Activated naive CD8-positive, alpha-beta T cell treated with anti-CD3 and anti-CD28 coated beads, Interleukin-2, amount 50 U/mL, for 24 hours (primary cell): Measurements from ENCODE around the gene HUWE1.

Experiments
- ATAC-seq: fragments of 150-1000 bp; cut with Tn5 transposase; one replicate; pipeline ENCODE4 v1.10.0; 2021
- DNase-seq: peaks from one replicate; pipeline ENCODE4 v3.0.0; 2021
- H3K27ac Mint-ChIP-seq: one replicate; pipeline ENCODE4 v1.8.0; 2021; ENCODE audit warnings: mild to moderate bottlenecking, mixed read lengths
- H3K27me3 Mint-ChIP-seq: one replicate; pipeline ENCODE4 v1.8.0; 2021; ENCODE audit warnings: mixed read lengths
- H3K36me3 Mint-ChIP-seq: one replicate; pipeline ENCODE4 v1.8.0; 2021; ENCODE audit warnings: low read depth, mixed read lengths
- H3K4me1 Mint-ChIP-seq: one replicate; pipeline ENCODE4 v1.8.0; 2021; ENCODE audit warnings: mixed read lengths
- H3K4me3 Mint-ChIP-seq: one replicate; pipeline ENCODE4 v1.8.0; 2021; ENCODE audit warnings: mild to moderate bottlenecking, moderate library complexity, mixed read lengths
- H3K9me3 Mint-ChIP-seq: one replicate; pipeline ENCODE4 v1.8.0; 2021; ENCODE audit warnings: mixed read lengths

The HUWE1 gene

DNA sequence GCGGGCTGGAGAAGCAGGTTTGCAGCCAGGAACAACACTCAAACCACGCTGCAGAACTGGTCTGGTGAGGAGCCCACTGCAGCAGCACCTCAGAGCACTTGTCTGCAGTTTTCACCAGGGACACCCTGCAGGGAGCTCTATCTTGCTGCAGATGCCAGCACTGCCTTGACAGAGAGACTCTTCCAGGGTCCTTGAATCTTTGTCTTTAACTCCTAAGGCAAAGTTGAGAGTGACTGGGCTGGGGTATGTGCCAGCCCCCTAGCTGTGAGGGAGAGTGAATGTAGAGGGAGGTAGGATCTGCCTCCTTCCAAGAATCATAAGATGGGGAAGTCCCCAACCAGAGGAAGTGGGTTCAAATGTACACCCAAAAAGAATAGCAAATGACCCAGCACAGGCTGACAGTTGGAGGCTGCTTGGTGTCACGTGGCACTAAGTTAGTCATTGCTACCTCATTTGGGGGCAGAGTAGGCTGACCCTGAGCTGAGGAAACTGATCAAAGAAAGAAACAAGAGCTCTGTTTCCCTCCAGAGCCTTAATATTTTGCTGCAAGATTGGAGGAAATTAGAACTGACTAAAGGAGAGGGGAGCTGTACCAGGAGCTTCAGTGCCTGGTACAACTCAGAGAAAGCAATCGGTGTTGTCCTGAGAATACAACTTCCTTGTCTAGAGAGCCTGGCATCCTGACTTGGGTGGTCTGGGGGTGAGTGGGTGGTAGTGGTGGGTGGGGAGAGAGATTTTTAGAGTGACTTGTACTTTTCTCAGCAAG is 28.2 kb upstream of the HUWE1 start:
- Mint-ChIP-seq H3K27ac (peak overlapping the region; percentile 99), H3K4me3 (peak overlapping the region; percentile 85)
- peak; percentile 52 for DNase-seq

DNA sequence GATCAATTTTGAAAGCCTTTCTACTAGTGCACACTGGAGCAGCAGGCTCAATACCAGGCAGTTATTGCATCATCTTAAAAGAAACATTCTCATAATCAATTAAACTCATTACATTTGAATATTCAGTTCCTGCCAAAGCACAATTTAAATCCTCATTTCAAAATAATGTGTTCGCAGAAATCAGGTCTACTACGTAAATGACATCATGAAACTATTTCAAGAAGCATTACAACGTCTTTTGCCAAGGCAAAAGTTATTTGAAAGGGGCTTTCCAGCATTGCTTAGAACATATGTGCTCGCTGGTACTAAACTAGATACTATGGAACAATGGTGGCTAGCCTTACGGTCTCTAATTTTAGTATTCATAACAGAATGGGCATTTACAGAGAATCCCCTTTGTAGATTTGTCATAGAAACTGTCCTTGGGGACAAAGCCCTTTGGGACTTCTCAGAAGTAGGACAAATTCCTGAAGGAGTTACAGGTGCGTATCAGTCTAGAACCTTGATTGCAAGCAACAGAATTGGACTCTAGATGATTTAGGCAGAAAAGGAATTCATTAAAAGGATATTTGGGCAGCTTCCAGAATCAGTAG is 27.6 kb upstream of the HUWE1 start:
- Mint-ChIP-seq H3K36me3 (peaks cover 11% of the 10 kb centered on the region), H3K27me3 (no peaks in the 10 kb centered on the region), H3K27ac (peak overlapping the region; percentile 99), H3K4me1 (peaks cover 60% of the 10 kb centered on the region), H3K9me3 (no peaks in the 10 kb centered on the region), H3K4me3 (peak overlapping the region; percentile 85)
- peak; percentile 11 for ATAC-seq
- no peak for DNase-seq

More for the DNA sequence above, 28.2 kb upstream of the HUWE1 start:
- Mint-ChIP-seq H3K36me3 (peaks cover 11% of the 10 kb centered on the region), H3K4me1 (peaks cover 65% of the 10 kb centered on the region), H3K9me3 (no peaks in the 10 kb centered on the region), H3K27me3 (no peaks in the 10 kb centered on the region)
- ATAC-seq = peak; percentile 82

DNA sequence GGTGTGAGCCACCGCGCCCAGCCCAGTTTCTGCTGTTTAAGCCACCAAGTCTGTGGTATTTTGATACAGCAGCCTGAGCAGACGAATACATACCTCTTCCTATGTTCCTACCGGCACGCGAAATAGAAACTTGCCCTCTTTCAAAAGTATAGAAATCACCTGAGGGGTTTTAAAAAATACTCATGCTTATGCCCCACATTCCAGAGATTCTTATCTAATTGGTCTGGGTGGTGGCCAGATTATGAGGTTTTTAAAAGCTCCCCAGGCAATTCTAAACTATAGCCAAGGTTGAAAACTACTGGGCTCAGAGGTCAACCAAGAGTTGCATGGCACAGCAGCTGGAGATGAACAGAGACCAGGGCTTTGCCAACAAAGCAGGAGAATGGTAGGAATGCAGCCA is 24.9 kb upstream of the HUWE1 start:
- Mint-ChIP-seq H3K9me3 (no peaks in the 10 kb centered on the region), H3K4me1 (peaks cover 37% of the 10 kb centered on the region), H3K36me3 (peaks cover 15% of the 10 kb centered on the region), H3K27me3 (no peaks in the 10 kb centered on the region), H3K27ac (no peak overlapping the region), H3K4me3 (no peak overlapping the region)
- no peak for ATAC-seq
- DNase-seq = no peak

DNA sequence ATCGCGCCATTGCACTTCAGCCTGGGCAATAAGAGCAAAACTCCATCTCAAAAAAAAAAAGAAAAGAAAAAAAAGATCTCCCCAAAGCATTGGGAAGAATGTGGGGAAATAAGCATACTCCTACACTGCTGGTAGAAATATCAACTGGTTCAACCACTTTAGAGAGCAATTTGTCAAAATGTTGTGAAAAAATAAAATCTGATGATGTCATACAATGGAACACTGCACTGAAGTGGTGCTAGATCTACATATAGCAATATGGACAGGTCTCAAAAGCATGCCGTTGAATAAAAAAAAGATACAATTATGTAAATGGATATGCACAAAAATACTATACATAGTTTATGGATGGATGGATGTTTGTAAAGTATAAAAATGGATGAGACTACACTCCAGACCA is 18.3 kb upstream of the HUWE1 start:
- Mint-ChIP-seq H3K4me3 (no peak overlapping the region), H3K4me1 (no peaks in the 10 kb centered on the region), H3K27ac (no peak overlapping the region), H3K27me3 (no peaks in the 10 kb centered on the region), H3K36me3 (peaks cover 9% of the 10 kb centered on the region), H3K9me3 (no peaks in the 10 kb centered on the region)
- ATAC-seq = no peak
- DNase-seq = no peak

DNA sequence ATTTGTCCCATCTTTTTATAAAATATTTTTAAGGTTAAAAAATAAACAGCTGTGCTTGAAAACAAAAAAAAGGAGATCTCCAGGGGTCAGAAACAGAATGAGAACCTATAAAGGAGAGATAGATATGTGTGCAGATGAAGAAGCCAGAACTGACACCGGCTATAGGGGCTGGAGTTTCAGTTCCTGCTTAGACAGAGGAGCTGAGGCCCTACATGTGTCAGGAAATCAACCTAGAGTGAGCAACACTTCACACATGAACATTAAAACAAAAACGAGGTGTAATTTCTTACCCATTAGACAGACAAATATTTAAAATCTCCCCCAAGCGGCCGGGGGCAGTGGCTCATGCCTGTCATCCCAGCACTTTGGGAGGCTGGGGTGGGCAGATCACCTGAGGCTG is 17.8 kb upstream of the HUWE1 start:
- no peak overlapping the region for H3K27ac Mint-ChIP-seq

DNA sequence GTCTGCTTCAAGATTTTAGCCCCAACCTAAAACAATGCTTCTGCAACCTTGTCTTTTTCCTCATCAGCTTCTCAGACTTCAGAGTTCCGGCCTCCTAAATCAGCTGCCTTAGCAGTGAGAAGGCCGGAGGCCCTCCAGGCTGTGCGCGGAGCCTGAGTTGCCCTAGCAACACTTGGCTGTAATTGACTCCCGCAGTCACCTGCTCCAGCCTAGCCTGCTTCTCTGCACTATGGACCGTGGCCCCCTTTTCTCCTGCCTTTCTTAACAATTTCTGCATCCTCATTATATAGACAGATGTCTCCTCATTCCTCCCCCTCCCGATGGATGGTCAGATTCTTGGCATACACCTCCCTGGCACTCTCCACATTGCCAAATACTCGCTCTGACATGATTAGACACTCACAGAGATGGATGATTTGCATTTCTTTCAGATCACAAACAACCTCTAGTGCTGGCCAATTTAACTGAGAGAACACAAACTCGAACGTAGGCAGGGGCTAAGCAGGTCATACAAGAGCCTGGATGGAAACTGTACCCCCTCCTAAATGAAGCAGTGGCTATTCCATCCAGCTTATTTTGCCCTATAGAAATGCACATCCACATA is 9.5 kb upstream of the HUWE1 start:
- Mint-ChIP-seq H3K9me3 (no peaks in the 10 kb centered on the region), H3K36me3 (no peaks in the 10 kb centered on the region), H3K4me3 (no peak overlapping the region), H3K27ac (no peak overlapping the region), H3K4me1 (peaks cover 14% of the 10 kb centered on the region), H3K27me3 (no peaks in the 10 kb centered on the region)
- ATAC-seq (no peak), DNase-seq (no peak)

More for the DNA sequence above, 17.8 kb upstream of the HUWE1 start:
- DNase-seq (no peak), ATAC-seq (no peak)
- H3K4me3 Mint-ChIP-seq = no peak overlapping the region
- H3K36me3 Mint-ChIP-seq = peaks cover 9% of the 10 kb centered on the region
- no peaks in the 10 kb centered on the region for H3K4me1 Mint-ChIP-seq
- H3K27me3 Mint-ChIP-seq = no peaks in the 10 kb centered on the region
- H3K9me3 Mint-ChIP-seq = no peaks in the 10 kb centered on the region

DNA sequence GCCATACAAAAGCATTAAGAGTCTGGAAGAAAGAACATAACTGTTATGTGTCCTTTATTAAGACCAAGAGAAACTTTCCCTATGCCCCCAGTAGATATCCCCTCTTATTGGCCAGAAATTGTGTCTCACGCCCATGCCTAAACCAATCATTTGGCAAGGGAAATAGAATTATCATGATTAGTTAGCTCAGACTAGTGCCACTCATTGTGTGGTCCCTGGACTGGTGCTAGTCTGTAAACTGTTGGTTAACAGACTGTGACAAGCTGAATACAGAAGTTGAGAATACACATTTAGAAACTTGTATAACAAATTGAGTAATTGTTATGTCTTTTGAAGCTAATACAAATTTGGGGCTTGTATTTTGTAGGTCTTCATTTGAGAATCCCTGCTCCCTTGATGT is 8.1 kb upstream of the HUWE1 start:
- no peak for ATAC-seq
- Mint-ChIP-seq H3K4me3 (no peak overlapping the region), H3K4me1 (peaks cover 19% of the 10 kb centered on the region), H3K27me3 (no peaks in the 10 kb centered on the region), H3K36me3 (no peaks in the 10 kb centered on the region), H3K9me3 (no peaks in the 10 kb centered on the region), H3K27ac (no peak overlapping the region)
- DNase-seq = no peak

DNA sequence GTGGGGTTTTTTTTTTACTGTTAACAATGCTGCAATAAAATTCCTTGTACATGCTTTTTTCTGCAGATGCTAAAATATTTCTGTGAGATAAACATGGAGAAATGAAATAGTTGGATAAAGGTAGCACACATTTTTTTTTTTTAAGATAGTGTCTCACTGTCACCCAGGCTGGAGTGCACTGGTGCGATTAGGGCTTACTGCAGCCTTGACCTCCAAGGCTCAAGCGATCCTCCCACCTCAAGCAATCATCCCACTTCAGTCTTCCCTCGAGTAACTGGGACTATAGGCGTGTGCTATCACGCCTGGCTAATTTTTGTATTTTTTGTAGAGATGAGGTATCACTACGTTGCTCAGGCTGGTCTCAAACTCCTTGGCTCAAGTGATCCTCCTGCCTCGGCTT is 1.8 kb upstream of the HUWE1 start:
- Mint-ChIP-seq H3K4me1 (peaks cover 11% of the 10 kb centered on the region), H3K9me3 (no peaks in the 10 kb centered on the region), H3K27ac (no peak overlapping the region), H3K4me3 (no peak overlapping the region), H3K36me3 (peaks cover 2% of the 10 kb centered on the region), H3K27me3 (no peaks in the 10 kb centered on the region)
- DNase-seq (no peak), ATAC-seq (no peak)

DNA sequence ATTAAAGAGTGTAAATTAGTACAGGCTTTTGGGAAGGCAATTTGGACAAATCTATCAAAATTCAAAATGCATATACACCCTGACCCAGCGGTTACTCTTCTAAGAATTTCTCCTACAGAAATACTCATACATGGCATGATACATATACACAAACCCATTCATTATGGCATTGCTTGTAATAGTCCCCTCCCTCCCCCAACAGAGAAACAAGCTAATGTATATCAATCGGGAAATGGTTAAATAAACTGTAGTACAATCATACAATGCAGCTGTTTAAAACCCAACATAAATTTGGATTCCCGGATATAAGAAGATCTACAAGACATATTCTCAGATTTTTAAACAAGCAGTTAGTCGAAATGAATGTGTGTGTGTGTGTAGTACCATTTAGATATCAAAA is 808 bp downstream of the HUWE1 start:
- Mint-ChIP-seq H3K4me1 (peaks cover 23% of the 10 kb centered on the region), H3K27ac (peak overlapping the region; percentile 85), H3K4me3 (peak overlapping the region; percentile 94), H3K36me3 (peaks cover 21% of the 10 kb centered on the region), H3K27me3 (no peaks in the 10 kb centered on the region), H3K9me3 (no peaks in the 10 kb centered on the region)
- ATAC-seq = no peak
- DNase-seq = no peak

DNA sequence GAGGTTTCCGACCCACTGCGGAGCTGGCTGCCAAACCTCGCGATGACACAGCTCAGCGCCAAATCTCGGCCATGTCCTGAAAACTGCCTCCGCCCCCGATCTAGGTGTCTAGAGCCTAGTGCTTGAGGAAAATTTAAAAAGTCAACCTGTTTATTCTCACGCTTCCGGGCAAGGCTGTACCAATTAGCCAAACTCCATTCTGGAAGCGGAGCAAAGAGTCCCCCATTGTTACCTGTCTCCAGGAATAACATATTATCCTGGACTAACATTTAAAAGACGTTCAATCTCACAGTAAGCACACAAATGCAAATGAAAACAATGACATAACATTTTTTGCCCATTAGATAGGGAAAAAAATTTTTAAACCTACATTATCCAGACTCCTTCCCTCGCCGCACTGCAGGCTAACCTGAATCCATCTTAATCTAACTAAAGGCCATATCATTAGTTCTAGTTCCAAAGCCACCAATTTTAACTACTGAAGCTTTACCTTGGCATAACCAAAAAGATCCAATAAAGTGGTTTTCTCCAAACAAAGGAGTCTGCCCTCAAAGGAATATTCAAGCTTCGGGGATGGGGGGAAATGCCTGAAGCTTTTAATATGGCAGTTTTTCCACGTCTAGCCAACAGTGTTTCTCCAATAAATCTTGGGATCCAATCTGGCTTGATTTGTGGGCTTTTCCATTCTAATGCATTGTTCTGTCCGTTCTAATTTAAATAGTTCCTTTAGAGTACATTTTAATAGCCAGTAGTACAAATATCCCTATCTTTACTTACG is 1.9 kb downstream of the HUWE1 start:
- no peak for DNase-seq
- peak overlapping the region; percentile 85 for H3K27ac Mint-ChIP-seq
- no peaks in the 10 kb centered on the region for H3K27me3 Mint-ChIP-seq

DNA sequence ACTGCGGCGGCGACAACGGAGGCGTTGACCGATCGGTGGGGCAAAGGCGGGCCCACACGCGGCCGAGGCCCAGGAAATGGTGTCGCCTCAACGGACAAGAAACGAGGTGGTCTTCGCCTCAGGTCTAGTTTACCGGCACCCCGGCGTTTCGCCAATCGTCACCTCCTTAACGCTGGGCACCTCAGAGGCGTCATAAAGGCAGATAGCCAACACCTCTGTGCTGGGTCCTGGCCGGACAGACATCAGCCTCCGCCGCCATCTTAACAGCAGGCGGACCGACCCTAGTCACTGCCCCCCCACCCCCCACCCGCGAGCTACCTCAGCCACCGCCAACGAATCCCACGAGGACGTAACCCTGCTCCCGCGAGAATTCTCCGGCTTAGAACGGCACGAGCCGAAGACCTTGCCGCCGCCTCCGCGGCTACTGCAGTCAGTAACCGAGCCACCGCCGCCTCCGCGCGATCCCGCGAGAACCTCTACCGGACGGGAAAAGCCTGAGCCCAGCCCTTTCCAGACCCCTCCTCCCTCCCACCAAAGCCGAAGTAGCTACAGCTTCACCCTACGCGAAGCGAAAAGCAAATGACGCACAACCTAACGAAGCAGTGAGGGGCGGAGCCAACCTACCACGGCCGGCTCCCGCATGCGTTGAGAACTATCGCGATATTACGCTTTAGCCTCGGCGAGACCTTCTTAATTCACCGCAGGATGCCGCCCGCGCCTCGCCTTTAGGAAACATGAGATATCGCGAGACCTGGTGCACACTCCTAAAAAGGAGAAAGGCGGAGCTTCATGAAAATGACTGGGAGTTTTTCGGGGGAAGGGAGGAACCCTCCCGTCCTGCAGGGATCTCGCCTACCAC is 2.7 kb downstream of the HUWE1 start:
- no peaks in the 10 kb centered on the region for H3K27me3 Mint-ChIP-seq
- H3K4me3 Mint-ChIP-seq = peak overlapping the region; percentile 94
- H3K36me3 Mint-ChIP-seq = peaks cover 37% of the 10 kb centered on the region
- H3K27ac Mint-ChIP-seq = peak overlapping the region; percentile 85
- H3K4me1 Mint-ChIP-seq = peaks cover 37% of the 10 kb centered on the region
- ATAC-seq (peak; percentile 83), DNase-seq (peak; percentile 83)
- H3K9me3 Mint-ChIP-seq = no peaks in the 10 kb centered on the region

More for the DNA sequence above, 1.9 kb downstream of the HUWE1 start:
- Mint-ChIP-seq H3K4me1 (peaks cover 31% of the 10 kb centered on the region), H3K4me3 (peak overlapping the region; percentile 94), H3K9me3 (no peaks in the 10 kb centered on the region), H3K36me3 (peaks cover 32% of the 10 kb centered on the region)
- peak; percentile 72 for ATAC-seq

DNA sequence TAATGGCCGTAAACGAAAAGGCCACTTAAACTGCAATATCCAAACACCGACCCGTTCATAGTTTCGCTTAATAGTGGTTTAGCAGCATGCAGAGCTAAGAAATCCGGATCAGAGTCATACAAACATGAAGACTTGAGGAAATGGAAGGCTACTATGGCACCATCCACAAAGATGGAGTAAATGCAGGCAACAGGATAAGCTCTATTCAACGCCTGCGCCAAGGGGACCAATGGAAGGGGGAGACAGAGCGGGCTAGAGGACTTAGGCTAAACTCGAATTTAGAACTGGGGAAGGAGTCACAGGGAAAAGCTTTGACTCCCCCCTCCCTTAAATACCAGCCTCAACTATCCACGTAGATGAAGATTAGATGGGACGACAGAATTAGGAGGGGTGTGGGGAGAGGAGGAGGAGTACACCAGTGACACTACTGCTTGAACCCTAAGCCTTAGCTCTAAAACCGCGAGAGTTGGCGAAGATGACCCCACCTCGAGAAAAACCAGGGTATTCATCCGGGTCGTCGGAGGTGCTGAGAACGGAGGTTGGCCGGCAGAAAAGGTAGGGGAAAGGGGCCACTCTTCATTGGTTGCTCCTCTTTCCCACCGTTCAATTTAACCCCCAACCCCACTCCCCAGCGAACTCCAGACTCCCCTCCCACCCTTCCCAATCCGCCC is 3.5 kb downstream of the HUWE1 start:
- no peak for ATAC-seq
- peaks cover 44% of the 10 kb centered on the region for H3K4me1 Mint-ChIP-seq

DNA sequence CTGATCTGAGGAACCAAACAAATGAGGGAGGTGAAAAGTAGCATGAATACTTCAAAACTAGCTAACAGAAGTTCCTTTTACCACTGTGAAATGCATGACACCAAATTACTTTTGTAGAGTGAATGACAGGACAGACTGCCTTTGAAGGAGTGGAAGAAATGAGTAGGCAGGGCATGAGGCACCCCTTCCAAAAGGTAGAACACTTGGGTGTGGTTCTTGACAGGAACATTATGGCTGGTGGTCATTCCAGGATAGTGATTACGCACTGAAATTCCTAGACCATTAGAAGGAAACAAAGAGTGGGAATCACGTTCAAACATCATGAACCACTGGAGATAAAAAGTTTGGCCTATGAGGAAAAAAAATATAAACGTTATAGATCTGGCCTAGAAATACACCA is 4.9 kb downstream of the HUWE1 start:
- no peak for DNase-seq
- Mint-ChIP-seq H3K27me3 (no peaks in the 10 kb centered on the region), H3K36me3 (peaks cover 54% of the 10 kb centered on the region), H3K4me3 (peak overlapping the region; percentile 94), H3K27ac (peak overlapping the region; percentile 85), H3K4me1 (peaks cover 51% of the 10 kb centered on the region), H3K9me3 (no peaks in the 10 kb centered on the region)
- ATAC-seq = no peak

More for the DNA sequence above, 3.5 kb downstream of the HUWE1 start:
- DNase-seq = peak; percentile 25
- H3K27me3 Mint-ChIP-seq = no peaks in the 10 kb centered on the region
- peak overlapping the region; percentile 94 for H3K4me3 Mint-ChIP-seq
- peaks cover 43% of the 10 kb centered on the region for H3K36me3 Mint-ChIP-seq
- H3K9me3 Mint-ChIP-seq = no peaks in the 10 kb centered on the region
- peak overlapping the region; percentile 85 for H3K27ac Mint-ChIP-seq
